RWPE2 (cell line): ENCODE results near the gene TECPR1.
A peak's percentile ranks its signal among the peaks of the same experiment; 100 is the strongest.

Experiments
- ATAC-seq: fragments of 200-7000 bp; cut with Tn5 transposase; 3 replicates; pipeline ENCODE4 v1.9.1; 2021; ENCODE audit warnings: low read depth
- DNase-seq: peaks from one replicate; pipeline ENCODE4 v3.0.0-alpha.2; 2020; ENCODE audit warnings: low spot score
- H3K27ac ChIP-seq: fragments of 450-650 bp; 2 replicates; pipeline ENCODE4 v1.5.1; 2017; ENCODE audit warnings: mild to moderate bottlenecking; ENCODE audit not compliant: poor library complexity, severe bottlenecking
- H3K27me3 ChIP-seq: fragments of 250-450 bp; sonication (Bioruptor Pico); 2 replicates; pipeline ENCODE4 v1.5.1; 2021; ENCODE audit warnings: mild to moderate bottlenecking, moderate library complexity; ENCODE audit not compliant: insufficient read depth, poor library complexity, severe bottlenecking
- H3K36me3 ChIP-seq: fragments of 250-450 bp; sonication (Bioruptor Pico); 2 replicates; pipeline ENCODE4 v1.5.1; 2020; ENCODE audit warnings: low read depth, mild to moderate bottlenecking, moderate library complexity
- H3K4me1 ChIP-seq: fragments of 250-450 bp; sonication (Bioruptor Pico); 2 replicates; pipeline ENCODE4 v1.5.1; 2021; ENCODE audit warnings: mild to moderate bottlenecking, moderate library complexity; ENCODE audit not compliant: insufficient read depth, poor library complexity, severe bottlenecking
- H3K4me3 ChIP-seq: fragments of 250-450 bp; sonication (Bioruptor Pico); 2 replicates; pipeline ENCODE4 v1.5.1; 2021; ENCODE audit warnings: mild to moderate bottlenecking, moderate library complexity; ENCODE audit not compliant: severe bottlenecking
- H3K9me3 ChIP-seq: fragments of 250-450 bp; sonication (Bioruptor Pico); 2 replicates; pipeline ENCODE4 v1.5.1; 2021; ENCODE audit warnings: mild to moderate bottlenecking, moderate library complexity; ENCODE audit not compliant: severe bottlenecking
- TF ChIP-seq, protein P1 (sequence below): fragments of 450-650 bp; IDR thresholded peaks from one replicate; pipeline ENCODE4 v1.5.1; 2017; ENCODE audit warnings: mild to moderate bottlenecking, moderate library complexity; ENCODE audit not compliant: poor library complexity, severe bottlenecking

TECPR1 gene

DNA sequence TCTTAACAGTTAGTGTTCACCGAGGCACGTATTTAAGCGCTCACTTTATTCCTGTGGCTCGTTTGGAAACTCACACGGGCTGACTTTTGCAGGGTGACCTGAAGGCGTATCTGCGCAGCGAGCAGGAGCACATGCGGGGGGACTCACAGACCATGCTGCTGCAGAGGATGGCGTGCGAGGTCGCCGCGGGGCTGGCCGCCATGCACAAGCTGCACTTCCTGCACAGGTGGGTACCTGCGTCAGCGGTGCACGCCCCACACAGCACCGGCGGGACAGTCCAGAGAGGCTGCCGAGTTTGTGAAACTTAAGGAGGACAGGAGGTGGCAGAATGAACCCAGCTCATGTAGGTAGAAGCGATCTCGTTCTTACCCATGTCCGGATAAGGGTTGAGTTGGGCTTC, 80.6 kb downstream of the TECPR1 start:
- DNase-seq = no peak
- ATAC-seq = no peak
- Histone ChIP-seq H3K4me1 (no peaks in the 10 kb centered on the region), H3K27me3 (no peaks in the 10 kb centered on the region), H3K4me3 (no peak overlapping the region), H3K27ac (no peak overlapping the region), H3K36me3 (peaks cover 23% of the 10 kb centered on the region), H3K9me3 (no peaks in the 10 kb centered on the region)
- TF ChIP-seq, protein P1, sequence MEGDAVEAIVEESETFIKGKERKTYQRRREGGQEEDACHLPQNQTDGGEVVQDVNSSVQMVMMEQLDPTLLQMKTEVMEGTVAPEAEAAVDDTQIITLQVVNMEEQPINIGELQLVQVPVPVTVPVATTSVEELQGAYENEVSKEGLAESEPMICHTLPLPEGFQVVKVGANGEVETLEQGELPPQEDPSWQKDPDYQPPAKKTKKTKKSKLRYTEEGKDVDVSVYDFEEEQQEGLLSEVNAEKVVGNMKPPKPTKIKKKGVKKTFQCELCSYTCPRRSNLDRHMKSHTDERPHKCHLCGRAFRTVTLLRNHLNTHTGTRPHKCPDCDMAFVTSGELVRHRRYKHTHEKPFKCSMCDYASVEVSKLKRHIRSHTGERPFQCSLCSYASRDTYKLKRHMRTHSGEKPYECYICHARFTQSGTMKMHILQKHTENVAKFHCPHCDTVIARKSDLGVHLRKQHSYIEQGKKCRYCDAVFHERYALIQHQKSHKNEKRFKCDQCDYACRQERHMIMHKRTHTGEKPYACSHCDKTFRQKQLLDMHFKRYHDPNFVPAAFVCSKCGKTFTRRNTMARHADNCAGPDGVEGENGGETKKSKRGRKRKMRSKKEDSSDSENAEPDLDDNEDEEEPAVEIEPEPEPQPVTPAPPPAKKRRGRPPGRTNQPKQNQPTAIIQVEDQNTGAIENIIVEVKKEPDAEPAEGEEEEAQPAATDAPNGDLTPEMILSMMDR = no peak

DNA sequence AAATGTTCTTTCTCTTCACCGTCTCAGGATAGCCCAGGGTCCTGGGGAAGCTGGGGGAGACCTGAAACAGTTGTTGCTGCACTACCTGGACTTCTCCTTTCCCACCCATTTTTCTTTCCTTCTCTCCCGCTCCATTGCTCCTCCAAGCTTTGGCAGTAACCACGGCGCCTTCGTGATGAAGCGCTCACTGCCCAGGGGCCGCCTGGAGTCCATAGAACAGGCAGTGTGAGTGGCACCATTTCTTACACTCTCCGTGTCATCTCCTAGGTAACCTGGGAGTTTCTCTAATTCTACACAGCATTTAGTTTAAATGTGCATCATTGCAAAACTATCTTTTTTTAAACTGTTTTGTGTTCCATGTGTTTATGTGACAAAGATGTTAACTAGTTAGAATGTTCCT, 81.1 kb downstream of the TECPR1 start:
- Histone ChIP-seq H3K4me1 (no peaks in the 10 kb centered on the region), H3K4me3 (no peak overlapping the region), H3K9me3 (no peaks in the 10 kb centered on the region), H3K36me3 (peaks cover 19% of the 10 kb centered on the region), H3K27ac (no peak overlapping the region), H3K27me3 (no peaks in the 10 kb centered on the region)
- ATAC-seq = no peak
- TF ChIP-seq, protein P1 = no peak
- no peak for DNase-seq

DNA sequence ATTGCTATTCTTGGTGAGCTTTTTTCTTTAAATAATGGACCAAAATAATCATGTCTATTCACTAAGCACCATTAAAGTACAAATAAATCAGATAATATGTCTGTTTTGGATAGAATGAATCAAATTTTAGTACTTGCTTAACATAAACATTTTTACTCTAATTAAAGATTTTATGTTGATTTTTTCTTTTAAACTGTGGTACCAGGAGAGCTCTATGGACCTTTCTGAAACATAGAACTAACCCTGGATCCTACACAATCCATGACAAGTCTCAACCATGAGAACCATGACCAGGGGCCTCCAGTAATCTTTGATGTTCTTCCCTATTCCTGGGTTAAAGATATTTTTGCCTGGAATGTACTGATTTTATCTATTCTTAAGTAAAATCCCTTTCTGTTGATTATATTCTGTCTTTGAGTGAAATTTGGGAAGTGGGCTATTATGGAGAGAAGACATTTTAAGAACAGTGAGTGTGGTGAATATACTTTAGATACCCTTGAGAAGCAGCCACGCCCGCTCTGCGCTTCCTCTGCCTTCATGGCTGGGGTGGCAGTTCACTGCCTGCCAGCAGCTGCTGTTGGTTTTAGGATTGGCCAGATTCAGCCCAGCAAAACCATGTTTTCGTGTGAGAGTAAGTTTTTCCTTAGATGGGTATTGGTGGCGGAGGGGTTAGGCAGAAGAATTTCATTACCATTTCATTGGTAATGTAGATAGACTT, 83.0 kb downstream of the TECPR1 start:
- TF ChIP-seq, protein P1 = peak; percentile 76
- Histone ChIP-seq H3K4me1 (peaks cover 7% of the 10 kb centered on the region), H3K27ac (no peak overlapping the region), H3K4me3 (no peak overlapping the region), H3K36me3 (peaks cover 12% of the 10 kb centered on the region), H3K9me3 (no peaks in the 10 kb centered on the region), H3K27me3 (no peaks in the 10 kb centered on the region)
- no peak for ATAC-seq
- no peak for DNase-seq

GRCh38 chr7:98168181-98168903, 83.7 kb downstream of the TECPR1 start:
- Histone ChIP-seq H3K4me1 (peaks cover 14% of the 10 kb centered on the region), H3K9me3 (no peaks in the 10 kb centered on the region), H3K27me3 (no peaks in the 10 kb centered on the region), H3K36me3 (peaks cover 8% of the 10 kb centered on the region), H3K4me3 (no peak overlapping the region), H3K27ac (no peak overlapping the region)
- ATAC-seq (peak; percentile 76), DNase-seq (no peak)
- TF ChIP-seq, protein P1 = peak; percentile 94

DNA sequence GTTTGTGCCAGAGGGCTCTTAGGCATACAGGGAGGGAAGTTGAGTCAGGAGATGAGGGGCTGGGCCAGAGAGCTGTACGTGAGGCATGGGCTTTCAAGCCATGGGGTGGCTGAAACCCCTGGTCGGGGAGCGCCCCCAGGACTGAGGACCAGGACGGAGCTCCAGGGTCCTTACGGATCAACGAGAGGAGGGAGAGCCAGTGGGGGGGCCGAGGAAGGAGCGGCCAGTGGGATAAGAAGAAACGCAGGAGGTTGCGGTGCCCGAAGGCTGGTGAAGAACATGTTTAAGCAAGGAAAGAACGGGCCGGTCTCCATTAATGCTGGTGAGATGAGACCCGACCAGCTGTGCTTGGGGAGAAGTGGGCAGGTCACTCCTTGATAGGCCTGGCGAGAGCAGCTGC, 84.4 kb downstream of the TECPR1 start:
- peaks cover 4% of the 10 kb centered on the region for H3K36me3 ChIP-seq
- H3K4me1 ChIP-seq = peaks cover 21% of the 10 kb centered on the region
- H3K4me3 ChIP-seq = no peak overlapping the region
- H3K27me3 ChIP-seq = no peaks in the 10 kb centered on the region
- no peak for ATAC-seq
- H3K27ac ChIP-seq = no peak overlapping the region
- no peaks in the 10 kb centered on the region for H3K9me3 ChIP-seq
- DNase-seq = no peak
- TF ChIP-seq, protein P1 = no peak
